Stimulated activated CD4-positive, alpha-beta T cell treated with anti-CD3 and anti-CD28 coated beads, Interleukin-15, amount 100 ng/mL, for 48 hours (primary cell): ENCODE data around the gene MTRR.
"Not testable (repeated sequence)": the region's sequence is repeated elsewhere in the genome, so short reads cannot be mapped to it uniquely, and the experiment has no call there.

Experiments used
- DNase-seq, 2 donors: peaks; one replicate each; pipeline ENCODE4 v3.0.0-alpha.2; 2020; ENCODE audit warnings: low read depth in 2 of 2

The MTRR gene

GRCh38 chr5:7897014-7897600 is 28.2 kb downstream of the MTRR start:
- DNase-seq: no peak

GRCh38 chr5:7902201-7902600 is 33.3 kb downstream of the MTRR start:
- no peak for DNase-seq

GRCh38 chr5:7902666-7903625 is 34.0 kb downstream of the MTRR start:
- no peak for DNase-seq

- no peak for DNase-seq
These were observed 35.2 kb downstream of the MTRR start for GRCh38 chr5:7904170-7904569.

- no peak for DNase-seq
These were observed 38.7 kb downstream of the MTRR start for GRCh38 chr5:7907612-7908011.

GRCh38 chr5:7908317-7908716 is 39.4 kb downstream of the MTRR start:
- no peak for DNase-seq

GRCh38 chr5:7910738-7911428 is 41.9 kb downstream of the MTRR start:
- no peak for DNase-seq

- DNase-seq: not testable (repeated sequence)
These were observed 42.5 kb downstream of the MTRR start for GRCh38 chr5:7911429-7911771.

- no peak for DNase-seq
These were observed 47.3 kb downstream of the MTRR start for GRCh38 chr5:7916171-7916804.

GRCh38 chr5:7917130-7918123 is 48.5 kb downstream of the MTRR start:
- no peak for DNase-seq

- DNase-seq: no peak
These were observed 57.2 kb downstream of the MTRR start for GRCh38 chr5:7925961-7926695.

GRCh38 chr5:7926720-7927119 is 57.8 kb downstream of the MTRR start:
- DNase-seq: no peak

- DNase-seq: peak; percentile 7 to 15
These were observed 58.8 kb downstream of the MTRR start for GRCh38 chr5:7927466-7928375.

GRCh38 chr5:7930011-7930410 is 61.1 kb downstream of the MTRR start:
- no peak for DNase-seq

- no peak for DNase-seq
These were observed 72.7 kb downstream of the MTRR start for GRCh38 chr5:7941692-7942091.

- no peak for DNase-seq
These were observed 78.4 kb downstream of the MTRR start for GRCh38 chr5:7947301-7947700.
